Neuronal stem cell (in vitro differentiated cells): ENCODE data around the gene IRF7.

Experiments
- DNase-seq: peaks from one replicate; pipeline ENCODE4 v3.0.0-alpha.2; 2013; ENCODE audit warnings: low spot score
- H2AFZ ChIP-seq: one replicate; pipeline ENCODE4 v1.6.1; 2013; ENCODE audit warnings: mild to moderate bottlenecking, low read length, inconsistent platforms
- H2AK5ac ChIP-seq: 2 replicates; pipeline ENCODE4 v1.6.1; 2013; ENCODE audit warnings: low read depth, mild to moderate bottlenecking, inconsistent platforms, low read length, moderate library complexity, mixed read lengths
- H2BK120ac ChIP-seq: 2 replicates; pipeline ENCODE4 v1.6.1; 2013; ENCODE audit warnings: low read depth, mild to moderate bottlenecking, inconsistent platforms, low read length, moderate library complexity, mixed read lengths
- H2BK12ac ChIP-seq: one replicate; pipeline ENCODE4 v1.6.1; 2013; ENCODE audit warnings: low read length, inconsistent platforms
- H2BK15ac ChIP-seq: 2 replicates; pipeline ENCODE4 v1.6.1; 2013; ENCODE audit warnings: mild to moderate bottlenecking, low read length, inconsistent platforms, mixed read lengths
- H2BK5ac ChIP-seq: one replicate; pipeline ENCODE4 v1.6.1; 2013; ENCODE audit warnings: inconsistent platforms, mild to moderate bottlenecking, low read length, moderate library complexity
- H3K14ac ChIP-seq: one replicate; pipeline ENCODE4 v1.6.1; 2013; ENCODE audit warnings: low read length, inconsistent platforms
- H3K18ac ChIP-seq: 2 replicates; pipeline ENCODE4 v1.6.1; 2013; ENCODE audit warnings: low read length, inconsistent platforms
- H3K23ac ChIP-seq: 2 replicates; pipeline ENCODE4 v1.6.1; 2013; ENCODE audit warnings: low read depth, mild to moderate bottlenecking, mixed read lengths, low read length, inconsistent platforms; ENCODE audit not compliant: poor library complexity
- H3K27ac ChIP-seq: replicated peaks from 3 replicates; pipeline ENCODE4 v1.5.1; 2013; ENCODE audit warnings: low read length, inconsistent platforms
- H3K27me3 ChIP-seq, 3 experiments: 2 replicates each; pipeline ENCODE4 v1.6.1; 2013; ENCODE audit warnings: low read length in 3 of 3, mild to moderate bottlenecking in 2 of 3, inconsistent platforms in 1 of 3, low read depth in 1 of 3, mixed read lengths in 1 of 3, moderate library complexity in 1 of 3; ENCODE audit not compliant: control insufficient read depth in 3 of 3, insufficient read depth in 3 of 3
- H3K36me3 ChIP-seq, 2 donors: replicated peaks in 1 of 2; 2 replicates each; pipeline ENCODE4 v1.6.1; 2013; ENCODE audit warnings: low read length in 2 of 2; ENCODE audit not compliant: control insufficient read depth in 2 of 2, insufficient read depth in 2 of 2
- H3K4ac ChIP-seq: 2 replicates; pipeline ENCODE4 v1.6.1; 2013; ENCODE audit warnings: inconsistent platforms, mild to moderate bottlenecking, low read length, moderate library complexity
- H3K4me1 ChIP-seq, 2 donors: 1 replicate in 1 of 2; 2 replicates in 1 of 2; pipeline ENCODE4 v1.6.1; 2013; ENCODE audit warnings: low read length in 2 of 2, low read depth in 1 of 2; ENCODE audit not compliant: control insufficient read depth in 2 of 2, insufficient read depth in 1 of 2
- H3K4me2 ChIP-seq: one replicate; pipeline ENCODE4 v1.6.1; 2013; ENCODE audit warnings: mild to moderate bottlenecking, low read length, inconsistent platforms; ENCODE audit not compliant: insufficient read depth, poor library complexity, severe bottlenecking
- H3K4me3 ChIP-seq, 2 donors: 2 replicates each; pipeline ENCODE4 v1.5.1; 2013; ENCODE audit warnings: low read length in 2 of 2, mild to moderate bottlenecking in 2 of 2, inconsistent platforms in 1 of 2, moderate library complexity in 1 of 2
- H3K79me1 ChIP-seq: one replicate; pipeline ENCODE4 v1.6.1; 2013; ENCODE audit warnings: low read depth, mild to moderate bottlenecking, inconsistent platforms, low read length, moderate library complexity
- H3K9ac ChIP-seq: one replicate; pipeline ENCODE4 v1.6.1; 2013; ENCODE audit warnings: mild to moderate bottlenecking, low read depth, low read length, inconsistent platforms; ENCODE audit not compliant: poor library complexity
- H3K9me3 ChIP-seq, 2 donors: replicated peaks in 1 of 2; 2 replicates each; pipeline versions ENCODE3 to v1.6.1; 2013; ENCODE audit warnings: low read length in 2 of 2, mild to moderate bottlenecking in 2 of 2, inconsistent platforms in 1 of 2, low read depth in 1 of 2, mixed read lengths in 1 of 2, moderate library complexity in 1 of 2; ENCODE audit not compliant: control insufficient read depth in 2 of 2, insufficient read depth in 1 of 2
- H4K8ac ChIP-seq: one replicate; pipeline ENCODE4 v1.6.1; 2013; ENCODE audit warnings: low read depth, mild to moderate bottlenecking, inconsistent platforms, low read length, moderate library complexity
- H4K91ac ChIP-seq: one replicate; pipeline ENCODE4 v1.6.1; 2013; ENCODE audit warnings: low read length, low read depth, mild to moderate bottlenecking, inconsistent platforms; ENCODE audit not compliant: poor library complexity
- WGBS, 2 donors: extraction: QIAGEN DNeasy Blood & Tissue Kit; methylation state at CpG; one replicate each; pipeline ENCODE4 v1.1.7; 2013; ENCODE audit warnings: missing lambda C conversion rate in 2 of 2, mixed read lengths in 1 of 2; ENCODE audit not compliant: insufficient read length in 2 of 2, insufficient replicate concordance in 1 of 2; ENCODE audit errors: extremely low coverage in 2 of 2; 5-methylcytosine and 5-hydroxymethylcytosine counted together

The IRF7 gene

GRCh38 chr11:611001-611996, 4.5 kb downstream of the IRF7 start:
- Histone ChIP-seq H3K79me1 (peaks cover 17% of the 10 kb centered on the region), H2BK5ac (peak overlapping the region; percentile 66), H2BK12ac (no peak overlapping the region), H3K36me3 (peaks cover 58 to 81% of the 10 kb centered on the region in 2 donors), H3K23ac (peak overlapping the region; percentile 44), H2BK15ac (no peak overlapping the region), H3K14ac (no peak overlapping the region), H4K8ac (no peak overlapping the region), H3K9ac (no peak overlapping the region), H4K91ac (no peak overlapping the region), H2AFZ (no peak overlapping the region), H3K27me3 (peaks cover 0 to 2% (median 0%) of the 10 kb centered on the region in 3 experiments), H2AK5ac (no peak overlapping the region), H3K4me2 (no peak overlapping the region), H3K4me1 (peaks cover 3 to 7% of the 10 kb centered on the region in 2 donors), H3K4ac (no peak overlapping the region), H2BK120ac (no peak overlapping the region), H3K9me3 (no peaks in the 10 kb centered on the region), H3K18ac (no peak overlapping the region), H3K27ac (no peak overlapping the region), H3K4me3 (no peak overlapping the region)
- no peak for DNase-seq
- WGBS, 2 donors: no CpG with 5 or more reads among the region's 49 CpGs

- Histone ChIP-seq H3K9ac (no peak overlapping the region), H3K79me1 (peaks cover 17% of the 10 kb centered on the region), H2BK5ac (peak overlapping the region; percentile 66), H3K4me1 (peaks cover 3% of the 10 kb centered on the region in 2 donors), H3K4ac (no peak overlapping the region), H3K23ac (peak overlapping the region; percentile 44), H2AK5ac (no peak overlapping the region), H3K14ac (no peak overlapping the region), H3K18ac (no peak overlapping the region), H4K91ac (no peak overlapping the region), H2BK15ac (no peak overlapping the region), H2BK12ac (no peak overlapping the region), H3K27ac (no peak overlapping the region), H3K4me2 (no peak overlapping the region), H2BK120ac (no peak overlapping the region), H3K27me3 (peaks cover 0 to 2% (median 0%) of the 10 kb centered on the region in 3 experiments), H3K4me3 (no peak overlapping the region), H3K9me3 (no peaks in the 10 kb centered on the region), H2AFZ (no peak overlapping the region), H3K36me3 (peaks cover 67 to 91% of the 10 kb centered on the region in 2 donors), H4K8ac (peak overlapping the region; percentile 65)
- no peak for DNase-seq
- WGBS, 2 donors: no CpG with 5 or more reads among the region's 18 CpGs
Measured at GRCh38 chr11:610146-610801, 5.5 kb downstream of the IRF7 start.

- no peak overlapping the region for H4K8ac ChIP-seq
- H3K14ac ChIP-seq: no peak overlapping the region
- H4K91ac ChIP-seq: no peak overlapping the region
- no peak overlapping the region for H3K18ac ChIP-seq
- H3K4me1 ChIP-seq: no peaks in the 10 kb centered on the region
- H2AFZ ChIP-seq: no peak overlapping the region
- H2BK5ac ChIP-seq: peak overlapping the region; percentile 24
- no peak overlapping the region for H3K4me2 ChIP-seq
- H3K36me3 ChIP-seq: peaks cover 74 to 96% of the 10 kb centered on the region in 2 donors
- H3K27me3 ChIP-seq: peaks cover 0 to 2% (median 0%) of the 10 kb centered on the region in 3 experiments
- H3K27ac ChIP-seq: no peak overlapping the region
- no peak for DNase-seq
- H3K4me3 ChIP-seq: no peak overlapping the region
- no peak overlapping the region for H2BK120ac ChIP-seq
- no peak overlapping the region for H3K23ac ChIP-seq
- H3K9me3 ChIP-seq: no peaks in the 10 kb centered on the region
- WGBS, 2 donors: no CpG with 5 or more reads among the region's 28 CpGs
- H3K4ac ChIP-seq: no peak overlapping the region
- H3K9ac ChIP-seq: no peak overlapping the region
- H2BK15ac ChIP-seq: no peak overlapping the region
- peaks cover 13% of the 10 kb centered on the region for H3K79me1 ChIP-seq
- H2BK12ac ChIP-seq: peak overlapping the region; percentile 22
- H2AK5ac ChIP-seq: no peak overlapping the region
Measured at GRCh38 chr11:609341-609811, 6.4 kb downstream of the IRF7 start.

- peaks cover 10% of the 10 kb centered on the region for H3K79me1 ChIP-seq
- WGBS, 2 donors: no CpG with 5 or more reads among the region's 28 CpGs
- no peak overlapping the region for H3K14ac ChIP-seq
- no peak overlapping the region for H3K23ac ChIP-seq
- no peak overlapping the region for H3K18ac ChIP-seq
- no peak overlapping the region for H2BK12ac ChIP-seq
- no peak overlapping the region for H2BK120ac ChIP-seq
- no peaks in the 10 kb centered on the region for H3K9me3 ChIP-seq
- no peak overlapping the region for H2BK15ac ChIP-seq
- H3K9ac ChIP-seq: no peak overlapping the region
- DNase-seq: no peak
- H4K91ac ChIP-seq: no peak overlapping the region
- H2AK5ac ChIP-seq: no peak overlapping the region
- H3K4ac ChIP-seq: no peak overlapping the region
- no peaks in the 10 kb centered on the region for H3K4me1 ChIP-seq
- no peak overlapping the region for H4K8ac ChIP-seq
- H3K4me3 ChIP-seq: no peak overlapping the region
- peaks cover 78 to 96% of the 10 kb centered on the region in 2 donors for H3K36me3 ChIP-seq
- H2AFZ ChIP-seq: no peak overlapping the region
- H3K27ac ChIP-seq: no peak overlapping the region
- no peak overlapping the region for H3K4me2 ChIP-seq
- peak overlapping the region; percentile 24 for H2BK5ac ChIP-seq
- H3K27me3 ChIP-seq: peaks cover 0 to 2% (median 0%) of the 10 kb centered on the region in 3 experiments
Measured at GRCh38 chr11:608791-609251, 6.9 kb downstream of the IRF7 start.
